Breast epithelium (tissue), 4 donors: ENCODE data around the gene CFAP43. TPM values are rescaled to one million over a fixed set of nuclear protein-coding genes. Genes with fewer than 3 reads are reported as not detected.

Experiments
- DNase-seq, 2 donors: peaks; one replicate each; pipeline ENCODE4 v3.0.0-alpha.2; 2019; ENCODE audit warnings: low spot score in 2 of 2
- H3K27ac ChIP-seq, 2 donors: fragments of 200-600 bp; sonication (generic) in 1 of 2; one replicate each; pipeline ENCODE4 v1.5.1; 2016 to 2019; ENCODE audit warnings: mild to moderate bottlenecking in 1 of 2
- H3K27me3 ChIP-seq, 2 donors: fragments of 200-600 bp; sonication (generic) in 1 of 2; one replicate each; pipeline versions ENCODE4 v1.5.1 to v1.6.0; 2017 to 2019; ENCODE audit warnings: control low read depth in 1 of 2, mild to moderate bottlenecking in 1 of 2
- H3K36me3 ChIP-seq: fragments of 200-600 bp; one replicate; pipeline ENCODE4 v1.5.1; 2019
- H3K4me1 ChIP-seq, 2 donors: fragments of 200-600 bp; sonication (generic); one replicate each; pipeline ENCODE4 v1.5.1; 2016 to 2019; ENCODE audit warnings: control low read depth in 1 of 2
- H3K4me3 ChIP-seq, 3 donors: fragments of 200-600 bp; sonication (generic); 1 replicate in 2 of 3; 2 replicates in 1 of 3; pipeline ENCODE4 v1.5.1; 2016 to 2019; ENCODE audit warnings: mild to moderate bottlenecking in 3 of 3, moderate library complexity in 2 of 3
- H3K9me3 ChIP-seq, 2 donors: fragments of 200-600 bp; sonication (generic) in 1 of 2; one replicate each; pipeline ENCODE4 v1.5.1; 2016 to 2019; ENCODE audit warnings: control low read depth in 1 of 2
- CTCF ChIP-seq, 3 donors: fragments of 450-650 bp; IDR thresholded peaks; one replicate each; pipeline ENCODE4 v1.5.1; 2016 to 2017; ENCODE audit warnings: antibody characterized with exemption in 3 of 3, mild to moderate bottlenecking in 3 of 3, moderate library complexity in 3 of 3
- POLR2A ChIP-seq: fragments of 450-650 bp; IDR thresholded peaks from one replicate; pipeline ENCODE4 v1.6.1; 2016; ENCODE audit warnings: antibody characterized with exemption, mild to moderate bottlenecking, moderate library complexity
- POLR2AphosphoS5 ChIP-seq, 3 donors: sonication (generic); formaldehyde crosslinking; IDR thresholded peaks; one replicate each; pipeline ENCODE4 v1.6.1; 2017; ENCODE audit warnings: antibody characterized with exemption in 3 of 3
- intact Hi-C: fragments of 100-400 bp; cut with DNase I; formaldehyde crosslinking; loops from one replicate; pipeline ENCODE4 v1.15.1; 2023; ENCODE audit warnings: low total_unique reads
- total RNA-seq, 3 donors: library from RNA; depleted of rRNA; stranded (reverse); fragments of >200 nt; gene quantifications; one replicate each; pipeline ENCODE4 v1.1.0, GENCODE V29; 2016

The CFAP43 gene
- total RNA-seq, 3 donors from 2014 or later: 0.32 to 8.5 (median 3.9) TPM

- intact Hi-C loops: no loop called here
- no peak for TF ChIP-seq POLR2A
- no peak for TF ChIP-seq POLR2AphosphoS5 (IDR thresholded peaks at IDR 0.05)
- TF ChIP-seq CTCF (IDR thresholded peaks at IDR 0.05): no peak
- H3K27me3 ChIP-seq: no peaks in the 10 kb centered on the region
- DNase-seq: no peak
- H3K36me3 ChIP-seq: no peaks in the 10 kb centered on the region
- H3K4me3 ChIP-seq: no peak overlapping the region
- no peak overlapping the region for H3K27ac ChIP-seq
- no peaks in the 10 kb centered on the region for H3K9me3 ChIP-seq
- no peaks in the 10 kb centered on the region for H3K4me1 ChIP-seq
Measured at GRCh38 chr10:104276192-104276591, 44.0 kb upstream of the CFAP43 start.

DNA sequence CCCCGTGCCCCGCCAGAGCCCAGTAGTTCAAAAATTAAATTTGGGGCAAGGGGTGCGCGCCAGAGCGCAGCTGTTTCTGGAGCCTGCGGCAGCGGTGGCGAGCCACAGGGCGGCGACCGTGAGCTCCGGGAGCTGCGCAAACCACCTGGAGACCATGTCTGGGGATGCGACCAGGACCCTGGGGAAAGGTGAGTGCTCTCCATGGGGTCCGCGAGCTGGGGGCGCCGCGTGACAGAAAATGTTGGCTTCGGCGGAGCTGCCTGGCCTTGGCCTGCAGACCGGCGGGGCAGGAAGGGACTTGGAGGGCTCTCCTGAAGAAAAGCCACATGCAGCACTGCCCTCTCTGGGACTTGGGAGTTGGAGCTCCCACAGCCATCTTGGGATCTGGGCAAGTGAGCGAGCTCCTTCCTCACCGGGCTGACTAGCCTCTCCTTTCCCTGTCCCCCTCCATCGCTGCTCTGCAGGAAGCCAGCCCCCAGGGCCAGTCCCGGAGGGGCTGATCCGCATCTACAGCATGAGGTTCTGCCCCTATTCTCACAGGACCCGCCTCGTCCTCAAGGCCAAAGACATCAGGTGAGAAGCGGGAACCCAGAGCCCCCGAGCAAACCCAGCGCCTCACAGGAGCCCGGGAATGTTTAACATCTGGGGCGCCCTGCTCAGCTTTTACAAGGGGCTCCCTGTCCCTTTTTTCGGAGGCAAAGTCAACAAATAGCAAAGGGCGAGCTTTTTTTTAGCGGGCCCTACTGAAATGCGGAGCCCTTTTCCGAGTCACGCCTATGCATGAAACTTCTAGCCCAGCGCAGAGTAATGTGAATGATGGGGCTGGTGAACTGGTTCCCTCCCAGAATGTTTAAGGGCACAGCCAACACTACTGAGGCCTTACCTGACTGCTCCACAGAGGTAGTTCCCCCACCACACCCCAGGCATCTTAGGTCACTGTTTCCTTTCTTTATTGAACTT lies 42.9 kb upstream of the CFAP43 start:
- peak overlapping the region in 2 of 3 donors; percentile 58 to 72 for H3K4me3 ChIP-seq
- TF ChIP-seq CTCF (IDR thresholded peaks at IDR 0.05): peak; percentile 62 to 86 (median 67)
- no peak for TF ChIP-seq POLR2A
- TF ChIP-seq POLR2AphosphoS5 (IDR thresholded peaks at IDR 0.05): peak in 1 of 3 donors; percentile 18
- peak overlapping the region; percentile 71 to 83 for H3K27ac ChIP-seq
- DNase-seq: no peak
- H3K4me1 ChIP-seq: no peaks in the 10 kb centered on the region
- no peaks in the 10 kb centered on the region for H3K9me3 ChIP-seq
- H3K27me3 ChIP-seq: no peaks in the 10 kb centered on the region
- no peaks in the 10 kb centered on the region for H3K36me3 ChIP-seq
- intact Hi-C loops: no loop called here

GRCh38 chr10:104273899-104274575 lies 41.9 kb upstream of the CFAP43 start:
- Histone ChIP-seq H3K27me3 (no peaks in the 10 kb centered on the region), H3K4me1 (no peaks in the 10 kb centered on the region), H3K36me3 (no peaks in the 10 kb centered on the region), H3K4me3 (peak overlapping the region in 2 of 3 donors; percentile 58 to 72), H3K9me3 (no peaks in the 10 kb centered on the region), H3K27ac (peak overlapping the region; percentile 71 to 83)
- no peak for DNase-seq
- TF ChIP-seq POLR2A (no peak), CTCF (IDR thresholded peaks at IDR 0.05) (no peak), POLR2AphosphoS5 (IDR thresholded peaks at IDR 0.05) (no peak)
- intact Hi-C loops: no loop called here

DNA sequence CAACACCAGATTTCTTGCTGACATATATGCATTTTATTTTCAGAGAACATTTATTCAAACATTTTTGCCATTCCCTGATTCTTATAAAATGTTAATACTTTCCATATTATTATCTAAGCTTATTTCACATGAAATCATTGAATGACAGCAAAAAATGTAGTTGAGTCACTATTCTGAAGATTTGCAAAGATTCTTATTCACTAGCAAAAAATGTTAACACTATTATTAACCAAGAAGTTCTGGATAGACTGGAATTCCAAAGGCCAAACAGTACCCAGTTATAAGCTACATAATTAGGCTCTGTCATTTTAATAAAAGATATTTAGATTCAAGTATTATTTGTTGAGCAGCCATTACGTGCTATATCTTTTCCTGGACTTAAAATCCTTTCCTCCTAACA lies 41.1 kb upstream of the CFAP43 start:
- intact Hi-C loops: no loop called here
- Histone ChIP-seq H3K27me3 (no peaks in the 10 kb centered on the region), H3K4me3 (no peak overlapping the region), H3K9me3 (no peaks in the 10 kb centered on the region), H3K36me3 (no peaks in the 10 kb centered on the region), H3K4me1 (no peaks in the 10 kb centered on the region), H3K27ac (no peak overlapping the region)
- TF ChIP-seq POLR2A (no peak), CTCF (IDR thresholded peaks at IDR 0.05) (no peak), POLR2AphosphoS5 (IDR thresholded peaks at IDR 0.05) (no peak)
- DNase-seq: no peak
